Dermis microvascular lymphatic vessel endothelial cell (primary cell): ENCODE measurements around the gene C10orf67. TPM values are rescaled to one million over a fixed set of nuclear protein-coding genes. Genes with fewer than 3 reads are reported as not detected.
"Not testable (repeated sequence)": the region's sequence is repeated elsewhere in the genome, so short reads cannot be mapped to it uniquely, and the experiment has no call there.

Source experiments
- DNase-seq, 2 donors: peaks; one replicate each; pipeline versions ENCODE4 v3.0.0 to v3.0.0-alpha.2; 2010; ENCODE audit warnings: low read depth in 2 of 2
- total RNA-seq: library from RNA; depleted of rRNA; stranded (reverse); fragments of >200 nt; gene quantifications from 2 replicates; pipeline ENCODE4 v1.2.1, GENCODE V29; 2014

The C10orf67 gene
- not detected in 2 replicates for total RNA-seq

- DNase-seq: no peak
Measured at GRCh38 chr10:23344241-23344841, at the start of gene C10orf67. Gene C10orf67 (minus strand): TSS chr10:23344797. CDS start chr10:23344774, 23 bp downstream.

- DNase-seq: no peak
Measured at GRCh38 chr10:23391821-23392220, 47.2 kb upstream of the C10orf67 start.

- no peak for DNase-seq
Measured at GRCh38 chr10:23390809-23391208, 46.2 kb upstream of the C10orf67 start.

- not testable (repeated sequence) for DNase-seq
Measured at GRCh38 chr10:23390408-23390807, 45.8 kb upstream of the C10orf67 start.

GRCh38 chr10:23387516-23387915 lies 42.9 kb upstream of the C10orf67 start:
- not testable (repeated sequence) for DNase-seq

DNA sequence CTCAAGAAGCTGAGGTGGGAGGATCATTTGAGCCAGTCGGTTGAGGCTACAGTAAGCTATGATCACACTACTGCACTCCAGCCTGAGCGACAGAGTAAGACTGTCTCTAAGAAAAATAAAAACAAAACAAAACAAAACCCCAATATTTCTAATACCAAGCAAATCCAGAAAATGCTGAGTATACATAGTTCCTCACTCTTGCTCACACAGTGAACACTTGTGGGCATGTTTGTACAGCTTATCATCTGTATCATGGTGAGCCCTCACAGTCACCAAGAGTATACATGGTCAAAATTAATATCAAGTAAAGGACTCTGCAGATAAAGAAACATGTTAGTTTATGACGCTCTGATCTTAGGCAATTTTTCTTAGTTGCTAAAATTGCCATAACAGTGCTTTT lies 41.5 kb upstream of the C10orf67 start:
- no peak for DNase-seq

GRCh38 chr10:23384364-23384763 lies 39.8 kb upstream of the C10orf67 start:
- no peak for DNase-seq

DNA sequence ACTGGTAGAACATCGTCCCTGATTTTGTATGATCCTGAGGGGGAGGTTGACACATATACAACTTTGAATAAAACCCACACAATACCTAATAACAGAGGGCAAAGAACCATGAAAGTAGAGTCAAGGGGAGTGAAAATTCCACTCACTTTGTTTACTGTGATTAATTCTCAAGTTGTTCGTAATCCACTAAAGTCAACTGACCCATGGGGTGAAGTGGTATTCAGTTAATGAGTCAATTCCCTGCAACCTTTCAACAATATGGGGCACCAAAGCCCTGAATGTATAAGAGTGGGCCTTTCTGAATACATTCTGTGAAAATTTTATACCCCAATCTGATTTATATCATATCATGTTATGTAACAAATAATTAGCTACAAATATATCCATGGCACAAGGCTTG lies 39.0 kb upstream of the C10orf67 start:
- no peak for DNase-seq

- no peak for DNase-seq
Measured at GRCh38 chr10:23381298-23382040, 36.9 kb upstream of the C10orf67 start.

GRCh38 chr10:23379686-23380085 lies 35.1 kb upstream of the C10orf67 start:
- DNase-seq: no peak

GRCh38 chr10:23376229-23376655 lies 31.6 kb upstream of the C10orf67 start:
- no peak for DNase-seq

- no peak for DNase-seq
Measured at GRCh38 chr10:23375366-23375765, 30.8 kb upstream of the C10orf67 start.

GRCh38 chr10:23373156-23373555 lies 28.6 kb upstream of the C10orf67 start:
- no peak for DNase-seq

GRCh38 chr10:23371073-23371472 lies 26.5 kb upstream of the C10orf67 start:
- no peak for DNase-seq

DNA sequence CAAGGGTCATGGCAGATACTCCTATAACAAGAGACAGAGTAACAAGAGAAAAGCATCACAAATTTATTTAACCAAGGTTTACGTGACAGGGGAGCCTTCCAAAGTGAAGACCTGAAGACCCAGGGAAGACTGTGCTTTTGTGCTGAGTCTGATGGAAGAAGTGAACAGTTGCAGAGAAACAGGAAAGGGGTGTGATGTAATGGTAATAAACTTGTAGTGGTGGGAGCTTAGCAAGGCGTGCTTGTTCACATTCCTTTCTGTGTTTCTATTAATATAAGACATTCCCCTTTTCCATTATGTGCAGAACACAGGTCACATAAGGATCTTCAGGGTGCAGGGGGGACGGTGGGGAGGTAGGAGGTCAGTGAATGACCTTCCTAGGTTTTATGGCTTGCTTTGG lies 25.5 kb upstream of the C10orf67 start:
- no peak for DNase-seq

DNA sequence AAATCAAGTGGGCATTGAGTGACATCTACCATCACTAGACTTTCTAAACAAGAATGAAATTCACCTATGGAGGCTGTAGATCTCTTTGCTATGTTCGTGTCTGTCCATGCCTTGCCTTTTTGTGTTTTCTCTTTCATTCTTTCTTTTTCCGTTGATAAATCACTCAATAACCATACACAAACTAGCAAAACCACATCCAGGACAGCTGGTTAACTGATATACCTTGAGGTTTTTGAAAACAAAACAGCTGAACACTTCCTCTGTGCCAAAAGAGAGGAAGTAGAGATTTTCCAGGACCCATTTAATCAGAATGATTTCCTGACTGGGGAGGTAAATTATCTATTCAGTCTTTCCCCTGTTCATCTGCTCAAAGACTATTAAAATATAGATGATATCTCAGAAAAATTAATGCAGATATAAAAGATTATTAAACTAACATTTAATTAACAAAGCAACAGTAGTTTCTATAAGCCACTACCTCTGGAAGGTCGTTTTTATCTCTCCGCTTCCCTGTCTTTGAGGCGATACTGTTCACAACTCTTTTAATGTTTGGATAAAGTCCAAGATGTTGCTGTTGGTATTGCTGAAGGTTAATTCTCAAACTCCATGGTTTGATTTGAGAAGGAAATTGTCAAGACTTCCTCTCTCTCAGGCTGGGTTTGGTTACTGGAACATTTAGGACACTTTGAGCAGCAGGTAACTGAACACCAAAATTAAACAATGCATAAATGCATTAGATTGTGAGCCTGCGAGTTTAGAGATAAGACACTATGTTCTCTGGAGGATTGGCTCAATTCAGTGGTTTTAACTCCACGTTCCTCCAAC lies 24.4 kb upstream of the C10orf67 start:
- DNase-seq: no peak

DNA sequence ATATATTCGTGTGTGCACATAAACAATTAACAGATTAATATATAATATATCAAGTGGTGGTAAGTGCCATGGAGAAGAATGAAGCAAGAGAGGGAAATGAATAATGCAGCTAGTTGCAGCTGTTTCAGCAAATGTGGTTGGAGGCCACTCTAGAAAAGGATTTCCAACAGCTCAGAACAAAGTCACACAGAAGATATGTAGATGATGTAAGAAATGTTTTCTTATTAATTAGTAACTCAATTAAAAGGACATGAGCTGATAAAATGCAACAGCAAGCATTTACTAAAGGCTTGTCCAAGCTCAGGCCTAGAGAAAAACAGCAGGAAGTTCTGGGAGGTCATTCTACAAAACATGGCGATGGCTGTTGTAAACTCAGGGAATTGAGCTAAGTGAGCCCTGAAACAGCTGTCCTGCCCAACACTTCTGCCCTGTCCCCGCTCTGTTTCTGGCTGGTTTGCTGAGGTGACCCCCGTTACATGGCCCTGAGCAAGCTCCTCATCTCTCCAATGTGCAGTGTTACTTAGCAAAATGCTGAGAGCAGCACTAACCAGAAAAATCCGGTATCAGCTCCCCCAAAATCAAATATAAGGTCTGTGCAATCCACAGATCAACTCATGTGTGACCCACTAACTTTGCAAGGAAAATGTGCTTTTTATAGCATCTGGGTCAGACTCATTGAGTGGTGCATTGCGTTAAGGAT lies 23.4 kb upstream of the C10orf67 start:
- DNase-seq: no peak

DNA sequence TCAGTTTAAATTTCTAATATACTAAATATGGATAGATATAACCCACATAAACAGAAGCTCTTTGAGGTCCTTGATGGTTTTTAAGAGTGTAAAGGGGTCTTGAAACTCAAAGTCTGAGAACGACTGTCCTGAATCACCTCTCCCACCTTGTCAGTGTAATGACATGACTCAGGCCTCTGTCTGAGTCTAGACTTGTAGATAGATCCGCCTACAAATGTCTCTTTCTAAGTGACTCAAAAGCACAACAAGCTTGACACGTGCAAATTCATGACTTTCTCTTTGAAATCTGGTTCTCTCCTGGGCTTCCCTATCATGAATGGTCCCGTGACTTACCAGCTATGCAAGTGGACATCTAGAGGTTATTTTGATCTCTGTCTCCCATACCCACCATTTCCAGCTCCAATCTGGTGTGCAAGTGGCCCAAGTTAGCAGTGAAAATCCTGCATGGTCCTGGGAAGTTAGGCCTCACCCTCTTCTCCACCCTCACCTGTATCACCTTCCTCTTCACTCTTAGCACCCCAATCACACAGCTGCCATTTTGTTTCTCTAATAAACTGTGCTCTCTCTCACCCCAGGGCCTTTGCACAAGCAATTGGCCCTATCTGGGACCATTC lies 20.9 kb upstream of the C10orf67 start:
- DNase-seq: not testable (repeated sequence)

GRCh38 chr10:23364378-23364777 lies 19.8 kb upstream of the C10orf67 start:
- no peak for DNase-seq

- DNase-seq: no peak
Measured at GRCh38 chr10:23363793-23364135, 19.2 kb upstream of the C10orf67 start.
